Smooth muscle cell (in vitro differentiated cells): ENCODE measurements around the gene FADS1. TPM values are rescaled to one million over a fixed set of nuclear protein-coding genes. Genes with fewer than 3 reads are reported as not detected.

Experiments
- DNase-seq: peaks from one replicate; lab custom pipeline; 2025; ENCODE audit not compliant: unreplicated experiment; lab: John Stamatoyannopoulos, UW
- H2AFZ ChIP-seq: fragments of 200-600 bp; sonication (generic); 2 replicates; pipeline ENCODE4 v1.6.0; 2016; ENCODE audit warnings: antibody characterized with exemption, low read depth, mild to moderate bottlenecking
- H3F3A ChIP-seq: fragments of 200-600 bp; sonication (generic); 2 replicates; pipeline ENCODE4 v1.6.0; 2017; ENCODE audit warnings: antibody characterized with exemption, low read depth
- H3K27ac ChIP-seq: fragments of 200-600 bp; sonication (generic); 2 replicates; pipeline ENCODE4 v1.5.1; 2016; ENCODE audit warnings: low read depth, mild to moderate bottlenecking
- H3K27me3 ChIP-seq: fragments of 200-600 bp; sonication (generic); 2 replicates; pipeline ENCODE4 v1.6.1; 2016; ENCODE audit warnings: low read depth, mild to moderate bottlenecking
- H3K36me3 ChIP-seq: fragments of 200-600 bp; sonication (generic); 2 replicates; pipeline ENCODE4 v1.5.1; 2016; ENCODE audit warnings: low read depth
- H3K4me1 ChIP-seq: fragments of 200-600 bp; sonication (generic); 2 replicates; pipeline ENCODE4 v1.5.1; 2016; ENCODE audit warnings: low read depth
- H3K4me2 ChIP-seq: fragments of 200-600 bp; sonication (generic); 2 replicates; pipeline ENCODE4 v1.6.0; 2016; ENCODE audit warnings: mild to moderate bottlenecking
- H3K4me3 ChIP-seq: fragments of 200-600 bp; sonication (generic); 2 replicates; pipeline ENCODE4 v1.5.1; 2016; ENCODE audit warnings: mild to moderate bottlenecking
- H3K79me2 ChIP-seq: fragments of 200-600 bp; sonication (generic); 2 replicates; pipeline ENCODE4 v1.6.0; 2016; ENCODE audit warnings: low read depth, mild to moderate bottlenecking
- H3K9ac ChIP-seq: fragments of 200-600 bp; sonication (generic); 2 replicates; pipeline ENCODE4 v1.6.0; 2016; ENCODE audit warnings: low read depth
- H3K9me3 ChIP-seq: fragments of 200-600 bp; sonication (generic); replicated peaks from 2 replicates; pipeline ENCODE4 v1.5.1; 2016; ENCODE audit warnings: low read depth
- H4K20me1 ChIP-seq: fragments of 200-600 bp; sonication (generic); 2 replicates; pipeline ENCODE4 v1.6.0; 2016; ENCODE audit warnings: low read depth
- CTCF ChIP-seq: fragments of 200-600 bp; sonication (generic); IDR thresholded peaks from 2 replicates; pipeline ENCODE4 v1.5.1; 2017; ENCODE audit warnings: borderline replicate concordance, mild to moderate bottlenecking, antibody characterized with exemption; ENCODE audit not compliant: insufficient read depth, poor library complexity, severe bottlenecking
- WGBS: methylation state at CpG from one replicate; pipeline ENCODE4 v1.1.7; 2016; ENCODE audit warnings: low lambda C conversion rate; 5-methylcytosine and 5-hydroxymethylcytosine counted together
- polyA plus RNA-seq: library from polyadenylated mRNA; unstranded; fragments of >200 nt; fragmentation: Nextera tagmentation; extraction: Ambion mirVana; gene quantifications from 2 replicates; pipeline ENCODE4 v1.2.1, GENCODE V29; 2016
- total RNA-seq: library from RNA; depleted of rRNA; stranded (reverse); fragments of >200 nt; gene quantifications from 2 replicates; pipeline ENCODE4 v1.2.3, GENCODE V29; 2014

FADS1 gene
- total and polyA plus RNA-seq, 2 experiments from 2014 or later: 122 to 266 TPM

GRCh38 chr11:61800331-61801281 lies 16.2 kb downstream of the FADS1 start:
- H3F3A ChIP-seq: peaks cover 42% of the 10 kb centered on the region
- no peak for DNase-seq
- H3K4me2 ChIP-seq: no peak overlapping the region
- no peak overlapping the region for H2AFZ ChIP-seq
- no peaks in the 10 kb centered on the region for H3K9me3 ChIP-seq
- H3K36me3 ChIP-seq: no peaks in the 10 kb centered on the region
- no peaks in the 10 kb centered on the region for H3K4me1 ChIP-seq
- no peak overlapping the region for H3K9ac ChIP-seq
- H3K27me3 ChIP-seq: no peaks in the 10 kb centered on the region
- no peak for TF ChIP-seq CTCF
- peak overlapping the region; percentile 29 for H3K27ac ChIP-seq
- no peaks in the 10 kb centered on the region for H4K20me1 ChIP-seq
- no peaks in the 10 kb centered on the region for H3K79me2 ChIP-seq
- WGBS: 84% methylated on average over 3 of the region's 3 CpGs
- H3K4me3 ChIP-seq: no peak overlapping the region

GRCh38 chr11:61799665-61800284 lies 17.0 kb downstream of the FADS1 start:
- no peak overlapping the region for H3K4me2 ChIP-seq
- 96% methylated on average over 2 of the region's 2 CpGs for WGBS
- H3K79me2 ChIP-seq: peaks cover 5% of the 10 kb centered on the region
- H3F3A ChIP-seq: peaks cover 42% of the 10 kb centered on the region
- no peaks in the 10 kb centered on the region for H3K9me3 ChIP-seq
- H2AFZ ChIP-seq: no peak overlapping the region
- H3K4me3 ChIP-seq: no peak overlapping the region
- no peaks in the 10 kb centered on the region for H3K27me3 ChIP-seq
- no peaks in the 10 kb centered on the region for H3K36me3 ChIP-seq
- no peak for TF ChIP-seq CTCF
- no peaks in the 10 kb centered on the region for H4K20me1 ChIP-seq
- no peak overlapping the region for H3K27ac ChIP-seq
- DNase-seq: no peak
- no peak overlapping the region for H3K9ac ChIP-seq
- no peaks in the 10 kb centered on the region for H3K4me1 ChIP-seq

GRCh38 chr11:61797263-61797944 lies 19.4 kb downstream of the FADS1 start:
- TF ChIP-seq CTCF: peak; percentile 85
- peak overlapping the region; percentile 6 for H3K27ac ChIP-seq
- H3K9ac ChIP-seq: no peak overlapping the region
- H3K4me2 ChIP-seq: no peak overlapping the region
- no peaks in the 10 kb centered on the region for H3K36me3 ChIP-seq
- no peak overlapping the region for H3K4me3 ChIP-seq
- DNase-seq: no peak
- peaks cover 24% of the 10 kb centered on the region for H3K79me2 ChIP-seq
- H3K9me3 ChIP-seq: no peaks in the 10 kb centered on the region
- H3K27me3 ChIP-seq: no peaks in the 10 kb centered on the region
- H3F3A ChIP-seq: peaks cover 30% of the 10 kb centered on the region
- H2AFZ ChIP-seq: no peak overlapping the region
- no peaks in the 10 kb centered on the region for H4K20me1 ChIP-seq
- peaks cover 10% of the 10 kb centered on the region for H3K4me1 ChIP-seq
- WGBS: 52% methylated on average over 3 of the region's 3 CpGs
